IMR-90 (cell line): ENCODE data around the gene HORMAD2. TPM values are rescaled to one million over a fixed set of nuclear protein-coding genes. Genes with fewer than 3 reads are reported as not detected.

ENCODE experiments used
- ATAC-seq: fragments of 200-7000 bp; cut with Tn5 transposase; 2 replicates; pipeline ENCODE4 v1.9.1; 2020; ENCODE audit warnings: low read depth, mild to moderate bottlenecking, moderate library complexity
- BruUV-seq: library from RNA; stranded (reverse); fragments of 400-500 nt; replicated peaks from 2 replicates; lab custom pipeline; 2021; lab: Mats Ljungman, UMichigan
- CTCF ChIA-PET: fragments of 300-600 bp; formaldehyde crosslinking; extraction: SDS; loops from one replicate; lab custom pipeline; 2021; ENCODE audit warnings: antibody characterized with exemption; lab: Yijun Ruan, JAX
- POLR2A ChIA-PET: fragments of 300-600 bp; sonication (Branson Sonifier 250); formaldehyde crosslinking; loops from one replicate; lab custom pipeline; 2022; ENCODE audit warnings: antibody characterized with exemption; ENCODE audit not compliant: unreplicated experiment; lab: Charles Lee
- DNase-seq: peaks from one replicate; pipeline ENCODE4 v3.0.0; 2013
- H2AFZ ChIP-seq: replicated peaks from 2 replicates; pipeline ENCODE3; 2013; ENCODE audit warnings: low read length, mild to moderate bottlenecking; ENCODE audit not compliant: poor library complexity
- H2AK5ac ChIP-seq: 2 replicates; pipeline ENCODE4 v1.6.1; 2013; ENCODE audit warnings: low read depth, low read length, inconsistent platforms
- H2AK9ac ChIP-seq: replicated peaks from 2 replicates; pipeline ENCODE3; 2013; ENCODE audit warnings: mild to moderate bottlenecking, low read depth, low read length, moderate library complexity; ENCODE audit not compliant: poor library complexity
- H2BK120ac ChIP-seq: 2 replicates; pipeline ENCODE4 v1.6.1; 2013; ENCODE audit warnings: low read depth, low read length, inconsistent platforms
- H2BK15ac ChIP-seq: 3 replicates; pipeline ENCODE4 v1.6.1; 2013; ENCODE audit warnings: low read depth, low read length, inconsistent platforms
- H2BK20ac ChIP-seq: 2 replicates; pipeline ENCODE4 v1.6.1; 2013; ENCODE audit warnings: low read depth, mild to moderate bottlenecking, inconsistent platforms, low read length, moderate library complexity
- H2BK5ac ChIP-seq: 2 replicates; pipeline ENCODE4 v1.6.1; 2013; ENCODE audit warnings: mild to moderate bottlenecking, low read depth, low read length, inconsistent platforms; ENCODE audit not compliant: poor library complexity, severe bottlenecking
- H3K14ac ChIP-seq: replicated peaks from 2 replicates; pipeline ENCODE4 v1.6.1; 2013; ENCODE audit warnings: low read depth, low read length, inconsistent platforms
- H3K18ac ChIP-seq: 2 replicates; pipeline ENCODE4 v1.6.1; 2013; ENCODE audit warnings: low read depth, low read length, control low read depth
- H3K23ac ChIP-seq: 2 replicates; pipeline ENCODE4 v1.6.1; 2013; ENCODE audit warnings: low read depth, low read length, inconsistent platforms
- H3K27ac ChIP-seq: 2 replicates; pipeline ENCODE4 v1.5.1; 2013; ENCODE audit warnings: mild to moderate bottlenecking, control low read depth, low read length; ENCODE audit not compliant: insufficient read depth
- H3K27me3 ChIP-seq: 2 replicates; pipeline ENCODE4 v1.6.1; 2013; ENCODE audit warnings: low read length; ENCODE audit not compliant: control insufficient read depth, insufficient read depth
- H3K36me3 ChIP-seq: 2 replicates; pipeline ENCODE4 v1.6.1; 2013; ENCODE audit warnings: low read length, mixed read lengths; ENCODE audit not compliant: control insufficient read depth, insufficient read depth
- H3K4ac ChIP-seq: 2 replicates; pipeline ENCODE4 v1.6.1; 2013; ENCODE audit warnings: low read depth, low read length, inconsistent platforms
- H3K4me1 ChIP-seq: 2 replicates; pipeline ENCODE4 v1.6.1; 2013; ENCODE audit warnings: low read length, mixed read lengths; ENCODE audit not compliant: control insufficient read depth, insufficient read depth
- H3K4me2 ChIP-seq: 2 replicates; pipeline ENCODE4 v1.6.1; 2013; ENCODE audit warnings: low read depth, mild to moderate bottlenecking, control low read depth, low read length, moderate library complexity
- H3K4me3 ChIP-seq: 2 replicates; pipeline ENCODE4 v1.5.1; 2013; ENCODE audit warnings: low read depth, mild to moderate bottlenecking, control low read depth, low read length, moderate library complexity; ENCODE audit not compliant: insufficient read depth
- H3K56ac ChIP-seq: 2 replicates; pipeline ENCODE4 v1.6.1; 2013; ENCODE audit warnings: low read length, inconsistent platforms; ENCODE audit not compliant: insufficient read depth; ENCODE audit errors: extremely low read depth
- H3K79me1 ChIP-seq, 2 experiments: 2 replicates each; pipeline ENCODE4 v1.6.1; 2013; ENCODE audit warnings: low read length in 2 of 2, inconsistent platforms in 1 of 2, low read depth in 1 of 2
- H3K9ac ChIP-seq: 2 replicates; pipeline ENCODE4 v1.6.1; 2013; ENCODE audit warnings: low read depth, low read length, control low read depth
- H3K9me1 ChIP-seq: 2 replicates; pipeline ENCODE4 v1.6.1; 2013; ENCODE audit warnings: low read length, inconsistent platforms; ENCODE audit not compliant: insufficient read depth
- H3K9me3 ChIP-seq: 2 replicates; pipeline ENCODE4 v1.6.1; 2013; ENCODE audit warnings: low read length; ENCODE audit not compliant: control insufficient read depth, insufficient read depth
- H4K20me1 ChIP-seq: 2 replicates; pipeline ENCODE4 v1.6.1; 2013; ENCODE audit warnings: low read length, inconsistent platforms; ENCODE audit not compliant: insufficient read depth
- H4K5ac ChIP-seq: 2 replicates; pipeline ENCODE4 v1.6.1; 2013; ENCODE audit warnings: mild to moderate bottlenecking, low read depth, low read length, control low read depth
- H4K8ac ChIP-seq, 2 experiments: 2 replicates each; pipeline ENCODE4 v1.6.1; 2013; ENCODE audit warnings: low read depth in 2 of 2, low read length in 2 of 2, control low read depth in 1 of 2, inconsistent platforms in 1 of 2
- H4K91ac ChIP-seq: 2 replicates; pipeline ENCODE4 v1.6.1; 2013; ENCODE audit warnings: low read depth, low read length, inconsistent platforms; ENCODE audit not compliant: insufficient read depth
- BHLHE40 ChIP-seq: fragments of 150-350 bp; IDR thresholded peaks from 2 replicates; pipeline ENCODE4 v1.6.1; 2016; ENCODE audit warnings: mild to moderate bottlenecking, low read depth, low read length
- CEBPB ChIP-seq: IDR thresholded peaks from 2 replicates; pipeline ENCODE4 v1.6.1; 2012; ENCODE audit warnings: low read depth, low read length, improper control_type of control experiment
- CHD1 ChIP-seq: IDR thresholded peaks from 2 replicates; pipeline ENCODE4 v1.6.1; 2012; ENCODE audit warnings: low read depth, low read length, improper control_type of control experiment
- FOS ChIP-seq: fragments of 150-350 bp; IDR thresholded peaks from 2 replicates; pipeline ENCODE4 v1.6.1; 2016; ENCODE audit warnings: low read depth, low read length
- MAFK ChIP-seq: IDR thresholded peaks from 2 replicates; pipeline ENCODE4 v1.6.1; 2012; ENCODE audit warnings: low read depth, low read length, improper control_type of control experiment
- MAZ ChIP-seq: IDR thresholded peaks from 2 replicates; pipeline ENCODE4 v1.6.1; 2012; ENCODE audit warnings: low read depth, mild to moderate bottlenecking, low read length, improper control_type of control experiment, moderate library complexity, borderline replicate concordance
- MXI1 ChIP-seq: IDR thresholded peaks from 2 replicates; pipeline ENCODE4 v1.6.1; 2012; ENCODE audit warnings: low read depth, mild to moderate bottlenecking, low read length, moderate library complexity, borderline replicate concordance
- NFE2L2 ChIP-seq: fragments of 150-350 bp; IDR thresholded peaks from 2 replicates; pipeline ENCODE4 v1.6.1; 2016; ENCODE audit warnings: low read depth, mild to moderate bottlenecking, low read length
- POLR2A ChIP-seq: IDR thresholded peaks from 2 replicates; pipeline ENCODE4 v1.6.1; 2012; ENCODE audit warnings: mild to moderate bottlenecking, low read depth, low read length
- RCOR1 ChIP-seq: IDR thresholded peaks from 2 replicates; pipeline ENCODE4 v1.6.1; 2012; ENCODE audit warnings: mild to moderate bottlenecking, low read length, improper control_type of control experiment; ENCODE audit not compliant: insufficient replicate concordance
- RFX5 ChIP-seq: IDR thresholded peaks from 2 replicates; pipeline ENCODE4 v1.8.0; 2012; ENCODE audit warnings: low read depth, mild to moderate bottlenecking, low read length, moderate library complexity
- SMC3 ChIP-seq: fragments of 150-350 bp; IDR thresholded peaks from 2 replicates; pipeline ENCODE4 v1.6.1; 2016; ENCODE audit warnings: low read depth, mild to moderate bottlenecking, antibody characterized with exemption, low read length, moderate library complexity
- dilution Hi-C: fragments of 300-500 bp; cut with HindIII; formaldehyde crosslinking; loops from one replicate; pipeline ENCODE4 v1.14.3; 2018; ENCODE audit warnings: low sequenced_read_pairs; ENCODE audit not compliant: unreplicated experiment
- in situ Hi-C: fragments of 300-500 bp; cut with MboI; formaldehyde crosslinking; loops from 3 replicates; pipeline ENCODE4 v1.14.3; 2019; ENCODE audit warnings: low sequenced_read_pairs, inconsistent platforms, mixed read lengths
- intact Hi-C: fragments of 100-400 bp; cut with micrococcal nuclease; formaldehyde crosslinking; loops from 2 replicates; pipeline ENCODE4 v1.10.0; 2022
- polyA plus RNA-seq, 3 experiments: library from polyadenylated mRNA; depleted of rRNA; stranded (reverse); fragments of >200 nt; gene quantifications; 2 replicates each; pipeline ENCODE4 v1.2.3, GENCODE V29; 2012; ENCODE audit warnings: low replicate concordance in 1 of 3
- total RNA-seq: library from RNA; depleted of rRNA; stranded (reverse); fragments of >200 nt; gene quantifications from 2 replicates; pipeline ENCODE4 v1.2.3, GENCODE V29; 2012
- TF ChIP-seq, protein P1 (sequence below): fragments of 150-350 bp; IDR thresholded peaks from 2 replicates; pipeline ENCODE4 v1.6.1; 2017; ENCODE audit warnings: mild to moderate bottlenecking, antibody characterized with exemption, low read length, low read depth
- TF ChIP-seq, protein P2 (sequence below): fragments of 150-350 bp; IDR thresholded peaks from 2 replicates; pipeline ENCODE4 v1.6.1; 2016; ENCODE audit warnings: low read depth, mild to moderate bottlenecking, low read length, moderate library complexity, borderline replicate concordance
- TF ChIP-seq, protein P3 (sequence below): conservative IDR thresholded peaks from 2 replicates; pipeline ENCODE4 v1.5.1; 2012; ENCODE audit warnings: mild to moderate bottlenecking, low read depth, low read length, improper control_type of control experiment

Gene HORMAD2
- total and polyA plus RNA-seq, 2 of the 4 experiments (the other 2 are of a cell fraction) = not detected

DNA sequence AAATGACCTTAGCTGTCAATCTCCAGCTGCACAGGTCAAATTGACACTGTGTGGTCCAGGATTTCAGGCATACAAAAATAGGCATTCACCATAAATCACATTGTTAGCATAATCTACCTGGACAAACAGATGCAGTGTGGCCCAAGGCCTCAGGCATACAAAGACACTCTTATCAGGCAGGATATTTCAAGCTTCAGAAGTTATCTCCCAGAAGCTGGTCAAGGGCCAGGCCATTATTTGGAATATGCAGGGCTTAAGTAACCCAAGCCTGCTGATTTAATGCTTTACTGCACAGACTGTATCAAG, 25.5 kb upstream of the HORMAD2 start:
- DNase-seq (no peak), ATAC-seq (no peak)
- Histone ChIP-seq H3K18ac (no peak overlapping the region), H3K9ac (no peak overlapping the region), H4K8ac (no peak overlapping the region), H2AK5ac (no peak overlapping the region), H2BK5ac (no peak overlapping the region), H2AFZ (no peak overlapping the region), H3K14ac (no peak overlapping the region), H3K4ac (no peak overlapping the region), H3K56ac (no peak overlapping the region), H2BK120ac (no peak overlapping the region), H3K4me3 (no peak overlapping the region), H3K9me3 (0 out of 2 replicates have a peak, but pooled peaks cover 3% of the 10 kb centered on the region), H4K5ac (no peak overlapping the region), H4K20me1 (no peaks in the 10 kb centered on the region), H3K4me1 (no peaks in the 10 kb centered on the region), H3K23ac (no peak overlapping the region), H2BK20ac (no peak overlapping the region), H2AK9ac (no peak overlapping the region), H2BK15ac (no peak overlapping the region), H3K27me3 (no peaks in the 10 kb centered on the region), H3K9me1 (no peaks in the 10 kb centered on the region), H3K4me2 (no peak overlapping the region), H3K36me3 (no peaks in the 10 kb centered on the region), H4K91ac (no peak overlapping the region), H3K79me1 (no peaks in the 10 kb centered on the region), H3K27ac (no peak overlapping the region)
- CTCF ChIA-PET = interaction anchor here (0.6 kb wide), 1 partner anchor 26 kb away, joined by 10 read pairs; no protein-coding TSS in a partner anchor
- dilution Hi-C loops (no loop called here), intact Hi-C loops (no loop called here), in situ Hi-C loops (no loop called here)
- BruUV-seq = no TSS peak
- TF ChIP-seq MAZ = no peak
- TF ChIP-seq, protein P1, sequence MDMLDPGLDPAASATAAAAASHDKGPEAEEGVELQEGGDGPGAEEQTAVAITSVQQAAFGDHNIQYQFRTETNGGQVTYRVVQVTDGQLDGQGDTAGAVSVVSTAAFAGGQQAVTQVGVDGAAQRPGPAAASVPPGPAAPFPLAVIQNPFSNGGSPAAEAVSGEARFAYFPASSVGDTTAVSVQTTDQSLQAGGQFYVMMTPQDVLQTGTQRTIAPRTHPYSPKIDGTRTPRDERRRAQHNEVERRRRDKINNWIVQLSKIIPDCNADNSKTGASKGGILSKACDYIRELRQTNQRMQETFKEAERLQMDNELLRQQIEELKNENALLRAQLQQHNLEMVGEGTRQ = no peak
- no peak for TF ChIP-seq BHLHE40
- no peak for TF ChIP-seq CEBPB
- TF ChIP-seq, protein P2, sequence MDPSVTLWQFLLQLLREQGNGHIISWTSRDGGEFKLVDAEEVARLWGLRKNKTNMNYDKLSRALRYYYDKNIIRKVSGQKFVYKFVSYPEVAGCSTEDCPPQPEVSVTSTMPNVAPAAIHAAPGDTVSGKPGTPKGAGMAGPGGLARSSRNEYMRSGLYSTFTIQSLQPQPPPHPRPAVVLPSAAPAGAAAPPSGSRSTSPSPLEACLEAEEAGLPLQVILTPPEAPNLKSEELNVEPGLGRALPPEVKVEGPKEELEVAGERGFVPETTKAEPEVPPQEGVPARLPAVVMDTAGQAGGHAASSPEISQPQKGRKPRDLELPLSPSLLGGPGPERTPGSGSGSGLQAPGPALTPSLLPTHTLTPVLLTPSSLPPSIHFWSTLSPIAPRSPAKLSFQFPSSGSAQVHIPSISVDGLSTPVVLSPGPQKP = no peak
- TF ChIP-seq MAFK = no peak
- TF ChIP-seq, protein P3, sequence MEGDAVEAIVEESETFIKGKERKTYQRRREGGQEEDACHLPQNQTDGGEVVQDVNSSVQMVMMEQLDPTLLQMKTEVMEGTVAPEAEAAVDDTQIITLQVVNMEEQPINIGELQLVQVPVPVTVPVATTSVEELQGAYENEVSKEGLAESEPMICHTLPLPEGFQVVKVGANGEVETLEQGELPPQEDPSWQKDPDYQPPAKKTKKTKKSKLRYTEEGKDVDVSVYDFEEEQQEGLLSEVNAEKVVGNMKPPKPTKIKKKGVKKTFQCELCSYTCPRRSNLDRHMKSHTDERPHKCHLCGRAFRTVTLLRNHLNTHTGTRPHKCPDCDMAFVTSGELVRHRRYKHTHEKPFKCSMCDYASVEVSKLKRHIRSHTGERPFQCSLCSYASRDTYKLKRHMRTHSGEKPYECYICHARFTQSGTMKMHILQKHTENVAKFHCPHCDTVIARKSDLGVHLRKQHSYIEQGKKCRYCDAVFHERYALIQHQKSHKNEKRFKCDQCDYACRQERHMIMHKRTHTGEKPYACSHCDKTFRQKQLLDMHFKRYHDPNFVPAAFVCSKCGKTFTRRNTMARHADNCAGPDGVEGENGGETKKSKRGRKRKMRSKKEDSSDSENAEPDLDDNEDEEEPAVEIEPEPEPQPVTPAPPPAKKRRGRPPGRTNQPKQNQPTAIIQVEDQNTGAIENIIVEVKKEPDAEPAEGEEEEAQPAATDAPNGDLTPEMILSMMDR = no peak
- no peak for TF ChIP-seq FOS
- no peak for TF ChIP-seq NFE2L2
- no peak for TF ChIP-seq RCOR1
- no peak for TF ChIP-seq MXI1
- no peak for TF ChIP-seq POLR2A
- TF ChIP-seq RFX5 = no peak
- TF ChIP-seq SMC3 = no peak
- TF ChIP-seq CHD1 = no peak
- POLR2A ChIA-PET = no interaction called here
